Cardiac septum (tissue), 1 donor: ENCODE results near the gene PLCH1. TPM values are rescaled to one million over a fixed set of nuclear protein-coding genes. Genes with fewer than 3 reads are reported as not detected.

Source experiments
- DNase-seq: peaks from one replicate; pipeline ENCODE4 v3.0.0-alpha.2; 2020; ENCODE audit warnings: low spot score
- intact Hi-C: fragments of 100-400 bp; cut with DNase I; formaldehyde crosslinking; loops from one replicate; pipeline ENCODE4 v1.14.0; 2022
- total RNA-seq: library from RNA; stranded (reverse); fragmentation: NEBNext Ultra II Directional; extraction: Animal tissue kit (Norgen Biotek cat#: 25700); gene quantifications from one replicate; pipeline ENCODE4 v1.2.1, GENCODE V29; 2021
- donor health status: DM: no; HTN: no; CAD: no.

The PLCH1 gene
- total RNA-seq, 1 donor from 2014 or later, result 0.16 TPM

- intact Hi-C loops, result no loop called here
- DNase-seq, result no peak
These were observed 301.1 kb downstream of the PLCH1 start for GRCh38 chr3:155443815-155444214.

- intact Hi-C loops, result no loop called here
- DNase-seq, result no peak
These were observed 302.8 kb downstream of the PLCH1 start for GRCh38 chr3:155442072-155442471.

DNA sequence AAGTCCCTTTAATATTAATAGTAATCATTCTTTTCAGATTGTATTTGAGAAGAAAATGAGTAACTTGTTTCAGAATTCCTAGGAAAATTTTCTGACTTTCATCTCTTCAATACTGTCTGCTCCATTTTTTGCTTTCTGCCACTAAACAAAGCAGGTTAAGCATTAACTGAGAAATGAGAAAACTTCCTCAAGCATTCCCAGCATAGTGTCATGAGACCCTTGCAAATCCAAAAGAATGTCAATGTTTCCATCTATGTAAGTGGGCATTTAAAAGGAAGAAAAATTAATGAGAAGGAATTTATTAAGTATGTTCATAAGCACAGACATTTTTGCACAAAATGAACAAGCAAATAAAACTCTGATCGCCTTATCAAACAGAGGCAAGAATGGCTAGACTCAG is 303.4 kb downstream of the PLCH1 start:
- no peak for DNase-seq

DNA sequence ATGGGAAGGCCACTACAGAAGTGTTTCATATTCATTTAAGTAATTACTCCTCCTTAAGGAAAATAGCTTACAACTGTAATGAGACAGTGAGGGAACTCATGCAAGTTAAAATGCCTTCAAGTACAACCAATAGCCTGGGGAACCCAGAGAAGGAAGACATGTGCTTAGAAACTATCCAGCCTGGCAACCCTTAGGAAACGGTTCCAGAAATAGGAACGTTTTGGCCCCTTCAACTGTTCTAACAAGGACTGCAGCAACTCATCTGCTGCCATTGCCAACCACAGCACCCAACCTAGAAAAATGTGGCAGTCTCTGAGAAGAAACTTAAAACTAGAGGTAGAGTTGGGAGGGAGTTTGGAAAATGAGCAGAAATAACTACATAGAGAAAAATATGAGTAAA is 303.8 kb downstream of the PLCH1 start:
- intact Hi-C loops, result no loop called here
- DNase-seq, result no peak

More for the DNA sequence above, 303.4 kb downstream of the PLCH1 start:
- intact Hi-C loops, result no loop called here

DNA sequence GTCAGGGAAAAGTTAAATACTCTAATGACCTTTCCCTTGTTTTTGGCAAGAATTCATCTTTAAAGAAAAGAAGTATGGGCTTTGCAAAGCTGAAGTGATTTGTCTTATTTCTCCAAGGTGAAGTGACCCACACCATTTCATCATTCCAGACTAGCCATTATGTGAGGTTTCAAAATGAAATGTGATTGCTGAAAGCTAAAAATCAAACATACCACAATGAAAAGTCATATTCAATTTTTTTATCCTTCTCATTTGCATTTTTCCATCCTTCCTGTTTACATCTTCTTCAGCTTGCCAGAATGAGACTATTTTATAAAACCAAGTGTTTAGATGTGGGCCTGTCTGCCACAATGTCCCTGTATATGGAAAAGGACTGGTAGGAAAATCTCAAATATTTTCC is 309.1 kb downstream of the PLCH1 start:
- intact Hi-C loops, result no loop called here
- no peak for DNase-seq

- intact Hi-C loops, result no loop called here
- no peak for DNase-seq
These were observed 312.9 kb downstream of the PLCH1 start for GRCh38 chr3:155431856-155432570.

DNA sequence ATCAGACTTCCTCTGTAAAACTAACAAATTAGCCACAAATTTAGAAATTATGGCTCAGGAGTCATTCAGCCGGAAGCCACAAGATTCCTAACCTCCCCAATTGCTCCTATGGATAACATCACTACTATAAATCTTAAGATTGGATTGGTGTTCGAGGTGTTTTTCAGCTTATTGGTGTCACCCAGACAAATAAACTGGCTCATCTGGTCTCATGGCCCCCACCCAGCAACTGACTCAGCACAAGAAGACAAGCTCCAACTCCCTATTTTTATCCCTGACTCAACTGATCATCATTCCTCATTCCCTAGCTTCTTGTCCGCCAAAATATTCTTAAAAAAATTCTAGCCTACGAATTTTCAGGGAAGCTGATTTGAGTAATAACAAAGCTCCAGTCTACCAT is 316.3 kb downstream of the PLCH1 start:
- DNase-seq, result no peak
- intact Hi-C loops, result no loop called here

DNA sequence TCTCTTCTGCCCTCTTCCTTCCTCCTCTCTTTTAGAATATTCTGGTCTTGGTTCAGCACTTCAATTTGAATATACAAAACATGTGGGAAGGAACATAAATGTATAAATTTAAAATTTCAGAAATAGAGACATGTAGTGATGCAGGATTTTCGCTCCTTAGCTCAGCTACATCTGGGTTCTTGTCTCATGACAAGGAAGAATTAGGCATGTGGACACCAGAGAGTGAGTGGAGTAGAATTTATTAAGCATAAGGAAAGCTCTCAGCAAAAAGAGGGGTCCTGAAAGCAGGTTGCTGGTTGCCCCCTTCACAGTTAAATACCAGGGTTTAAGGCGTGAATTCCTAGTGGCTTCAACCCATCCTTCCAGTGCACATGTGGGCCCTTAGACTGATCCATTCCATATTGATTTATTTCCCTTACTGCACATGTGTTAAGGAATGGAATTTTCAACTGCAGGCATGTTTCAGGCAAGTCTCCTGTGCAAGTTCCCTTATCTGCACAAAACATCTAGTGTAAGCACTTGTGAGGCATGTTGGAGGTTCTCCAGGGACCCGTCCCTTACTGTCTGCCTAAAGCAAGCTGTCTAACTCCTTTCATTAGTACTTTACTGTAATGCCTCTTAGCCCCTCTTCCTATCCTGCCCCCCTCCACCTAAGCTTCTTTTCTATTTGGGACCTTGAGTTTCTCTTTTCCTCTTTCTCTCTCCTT is 318.2 kb downstream of the PLCH1 start:
- intact Hi-C loops, result no loop called here
- no peak for DNase-seq

DNA sequence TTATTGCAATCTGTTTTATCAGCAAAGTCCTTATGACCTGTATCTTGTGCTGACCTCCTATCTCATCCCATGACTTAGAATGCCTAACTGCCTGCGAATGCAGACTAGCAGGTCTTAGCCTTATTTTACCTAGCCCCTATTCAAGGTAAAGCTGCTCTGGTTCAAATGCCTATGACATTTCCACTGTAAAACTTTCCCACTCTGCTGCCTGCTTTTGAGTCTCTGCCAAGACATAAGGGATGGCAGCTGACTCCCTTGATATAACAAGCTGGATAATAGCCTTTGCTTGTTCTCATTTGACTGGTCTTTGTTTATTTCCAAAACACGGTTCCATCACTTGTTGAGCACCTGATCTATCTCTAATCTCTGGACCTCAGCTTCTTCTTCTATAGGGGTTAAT is 319.5 kb downstream of the PLCH1 start:
- intact Hi-C loops, result no loop called here
- no peak for DNase-seq

GRCh38 chr3:155424323-155424710 is 320.6 kb downstream of the PLCH1 start:
- intact Hi-C loops, result no loop called here

DNA sequence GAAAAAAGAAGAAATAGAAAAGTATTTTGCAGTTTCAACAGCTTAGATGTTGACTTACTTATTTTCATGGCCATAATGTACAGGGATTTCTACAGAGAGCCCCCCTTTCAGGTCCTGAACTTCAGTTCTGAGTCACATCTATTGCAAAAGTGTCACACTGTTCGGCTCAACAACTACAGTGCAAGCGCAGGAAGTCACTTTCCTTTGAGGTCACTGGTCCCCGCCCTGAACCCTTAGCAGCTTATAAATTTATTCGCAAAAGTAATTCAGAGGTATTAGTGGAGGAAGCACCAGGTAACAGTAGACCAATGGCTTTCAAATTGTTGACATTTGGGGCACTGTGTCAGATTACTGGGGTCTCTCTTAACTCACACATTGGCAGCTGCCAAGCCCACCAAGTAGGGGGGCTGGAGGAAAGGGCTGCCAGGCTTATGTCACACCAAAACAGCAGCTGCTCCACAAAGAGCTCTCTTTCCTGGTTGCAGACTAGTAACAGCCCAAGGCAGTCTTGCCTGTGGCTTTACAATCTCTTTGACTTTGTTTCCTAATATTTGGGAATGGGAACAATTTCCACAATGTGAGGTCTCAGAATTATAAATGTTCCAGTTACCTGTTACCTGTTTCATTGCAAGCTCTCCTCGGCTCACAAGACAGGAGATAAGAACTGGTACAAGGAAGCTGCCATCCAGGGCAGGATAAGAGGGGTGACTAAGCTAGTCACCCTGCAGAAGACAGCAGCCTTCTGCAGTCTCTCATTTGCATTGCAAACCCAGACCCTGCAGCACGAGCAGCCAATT is 321.1 kb downstream of the PLCH1 start:
- no peak for DNase-seq
- intact Hi-C loops, result no loop called here

More at GRCh38 chr3:155424323-155424710, 320.6 kb downstream of the PLCH1 start:
- no peak for DNase-seq

GRCh38 chr3:155420881-155421486 is 323.9 kb downstream of the PLCH1 start:
- intact Hi-C loops, result no loop called here
- DNase-seq, result no peak

DNA sequence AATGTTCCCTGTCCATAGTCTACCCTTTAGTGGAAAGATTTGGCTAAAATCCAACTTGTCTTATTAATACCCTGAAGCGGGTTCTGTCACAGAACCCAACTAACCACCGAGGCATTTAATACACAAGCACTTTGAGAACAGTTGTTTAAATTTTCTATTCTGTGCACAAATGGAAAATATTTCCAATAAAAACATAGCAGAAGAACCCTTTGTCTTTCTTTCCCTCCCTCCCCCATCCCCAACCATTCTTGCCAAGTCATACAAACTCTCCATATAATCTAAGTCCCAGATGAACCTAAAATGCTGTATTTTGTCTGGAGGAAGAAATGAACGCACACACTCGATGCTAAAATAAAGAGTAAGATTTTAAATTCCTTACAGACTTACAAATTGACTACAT is 324.5 kb downstream of the PLCH1 start:
- intact Hi-C loops, result no loop called here
- no peak for DNase-seq

DNA sequence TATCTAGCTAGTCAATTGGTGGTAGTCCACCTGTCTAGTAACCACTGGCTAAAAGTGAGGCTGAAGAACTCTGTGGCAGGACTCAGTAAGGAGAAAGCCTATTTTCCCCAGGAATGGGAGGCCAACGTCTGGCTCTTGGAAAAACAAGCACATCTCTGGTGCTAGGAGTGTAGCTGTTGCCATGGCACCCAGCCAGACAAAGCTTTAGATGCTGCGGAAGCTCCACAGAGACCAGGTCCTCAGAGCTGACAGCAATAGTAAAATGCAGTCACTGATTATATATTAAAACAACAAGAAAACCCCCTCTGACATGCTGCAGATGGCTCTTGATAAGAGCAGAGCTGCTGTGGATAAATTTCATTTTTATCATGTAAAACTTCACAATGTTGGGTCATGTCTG is 326.5 kb downstream of the PLCH1 start:
- intact Hi-C loops, result no loop called here

DNA sequence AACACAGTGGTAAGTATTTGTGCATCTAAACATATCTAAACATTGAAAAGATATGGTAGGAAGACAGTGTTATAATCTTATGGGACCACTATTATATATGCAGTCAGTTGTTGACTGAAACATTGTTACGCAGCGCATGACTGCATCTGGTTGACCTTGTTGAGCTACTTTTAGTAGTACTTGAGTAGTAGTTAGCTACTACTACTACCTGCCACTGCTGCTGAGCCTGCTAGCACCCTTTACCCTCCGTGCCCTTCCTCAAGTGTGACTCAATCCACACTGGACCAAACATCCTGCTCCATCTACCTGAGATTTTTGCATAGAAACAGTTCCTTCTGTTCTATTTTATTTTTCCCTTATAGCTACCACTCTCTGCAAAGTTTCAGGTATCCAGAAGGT is 327.8 kb downstream of the PLCH1 start:
- DNase-seq, result no peak
- intact Hi-C loops, result no loop called here

More for the DNA sequence above, 326.5 kb downstream of the PLCH1 start:
- no peak for DNase-seq

DNA sequence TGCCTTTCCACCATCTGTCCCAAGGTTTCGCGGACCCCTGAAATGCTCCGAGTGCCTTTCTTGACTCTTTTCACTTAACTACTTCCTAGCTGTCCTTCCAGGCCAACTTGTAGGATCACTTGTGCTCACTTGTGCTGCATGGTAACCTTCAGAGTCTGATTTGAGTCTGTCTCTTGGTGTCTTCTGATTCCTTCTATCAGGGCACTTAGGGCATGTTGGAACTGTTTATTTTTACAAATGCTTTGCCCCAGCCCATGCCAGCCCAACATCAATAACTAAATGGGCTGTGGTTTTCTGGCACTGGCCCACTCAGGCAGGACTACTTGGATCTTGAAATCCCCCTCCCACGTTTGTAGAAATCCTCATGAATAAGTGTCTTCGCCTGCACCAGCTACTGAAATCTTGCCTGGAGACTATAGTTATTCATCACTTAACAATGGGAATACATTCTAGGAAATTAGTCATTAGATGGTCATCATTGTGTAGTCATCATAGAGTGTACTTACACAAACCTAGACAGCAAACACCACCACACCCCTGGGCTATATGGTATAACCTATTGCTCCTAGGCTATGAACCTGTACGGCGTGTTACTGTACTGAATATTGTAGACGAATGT is 328.3 kb downstream of the PLCH1 start:
- no peak for DNase-seq
- intact Hi-C loops, result no loop called here

GRCh38 chr3:155412904-155413303 is 332.0 kb downstream of the PLCH1 start:
- no peak for DNase-seq
- intact Hi-C loops, result no loop called here

DNA sequence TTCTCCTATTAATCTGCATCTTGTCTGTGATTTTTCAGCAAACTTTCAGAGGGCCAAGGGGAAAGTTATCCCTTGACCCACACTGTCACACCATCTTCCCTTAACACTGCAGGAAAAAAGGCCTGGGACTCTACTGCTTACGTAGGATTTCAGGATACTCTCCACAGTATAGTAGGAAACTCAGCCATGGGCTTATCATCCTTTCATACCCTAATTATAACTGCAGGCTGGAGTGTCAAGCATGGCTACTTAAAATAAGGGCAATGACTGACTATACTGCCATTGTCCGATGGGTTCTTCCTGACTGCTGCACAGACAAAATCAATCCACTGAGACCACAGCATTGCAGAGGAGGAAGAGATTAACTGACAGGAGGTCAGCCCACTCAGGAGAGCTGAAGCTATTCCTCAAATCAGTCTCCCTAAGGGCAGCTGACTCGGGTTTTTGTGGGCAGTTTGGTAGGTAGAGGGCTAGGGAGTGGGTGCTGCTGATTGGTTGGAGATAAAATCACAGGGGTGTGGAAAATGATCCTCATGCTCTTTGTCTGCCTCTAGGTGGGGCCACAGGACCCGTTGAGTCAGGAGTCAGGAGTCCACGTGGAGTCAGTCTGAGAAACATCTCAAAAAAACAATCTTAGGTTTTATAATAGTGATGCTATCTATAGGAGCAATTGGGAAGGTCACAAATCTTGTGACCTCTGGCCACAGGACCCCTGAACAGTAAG is 333.2 kb downstream of the PLCH1 start:
- intact Hi-C loops, result no loop called here
- DNase-seq, result no peak

GRCh38 chr3:155409336-155409735 is 335.5 kb downstream of the PLCH1 start:
- no peak for DNase-seq
- intact Hi-C loops, result no loop called here
